Measurements from ENCODE around the gene IL10RB.
"Not testable (repeated sequence)": the region's sequence is repeated elsewhere in the genome, so short reads cannot be mapped to it uniquely, and the experiment has no call there.

Gene IL10RB

DNA sequence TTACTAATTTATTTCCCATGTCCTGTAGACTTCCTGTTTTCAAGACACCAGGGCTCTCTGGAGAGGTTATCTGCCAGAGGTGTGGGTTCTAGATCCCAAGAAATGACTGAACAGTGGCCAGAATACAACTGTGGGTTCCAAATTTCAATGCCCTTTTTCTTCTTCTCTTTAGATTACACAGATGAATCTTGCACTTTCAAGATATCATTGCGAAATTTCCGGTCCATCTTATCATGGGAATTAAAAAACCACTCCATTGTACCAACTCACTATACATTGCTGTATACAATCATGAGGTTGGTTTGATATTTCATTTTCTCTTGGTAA, 21.4 kb upstream of the IL10RB start:
- Histone ChIP-seq H3K36me3 (ENCODE audit: control insufficient read depth, insufficient read depth, low read length) (peaks cover 4% of the 10 kb centered on the region), H3K9ac (ENCODE audit: low read length) (no peak overlapping the region), H3K27me3 (ENCODE audit: control insufficient read depth, insufficient read depth, low read length) (no peaks in the 10 kb centered on the region), H3K4me3 (ENCODE audit: low read length) (no peak overlapping the region), H3K4me1 (ENCODE audit: control insufficient read depth, insufficient read depth, low read length) (no peaks in the 10 kb centered on the region), H3K9me3 (ENCODE audit: control insufficient read depth, low read length) (no peaks in the 10 kb centered on the region)

DNA sequence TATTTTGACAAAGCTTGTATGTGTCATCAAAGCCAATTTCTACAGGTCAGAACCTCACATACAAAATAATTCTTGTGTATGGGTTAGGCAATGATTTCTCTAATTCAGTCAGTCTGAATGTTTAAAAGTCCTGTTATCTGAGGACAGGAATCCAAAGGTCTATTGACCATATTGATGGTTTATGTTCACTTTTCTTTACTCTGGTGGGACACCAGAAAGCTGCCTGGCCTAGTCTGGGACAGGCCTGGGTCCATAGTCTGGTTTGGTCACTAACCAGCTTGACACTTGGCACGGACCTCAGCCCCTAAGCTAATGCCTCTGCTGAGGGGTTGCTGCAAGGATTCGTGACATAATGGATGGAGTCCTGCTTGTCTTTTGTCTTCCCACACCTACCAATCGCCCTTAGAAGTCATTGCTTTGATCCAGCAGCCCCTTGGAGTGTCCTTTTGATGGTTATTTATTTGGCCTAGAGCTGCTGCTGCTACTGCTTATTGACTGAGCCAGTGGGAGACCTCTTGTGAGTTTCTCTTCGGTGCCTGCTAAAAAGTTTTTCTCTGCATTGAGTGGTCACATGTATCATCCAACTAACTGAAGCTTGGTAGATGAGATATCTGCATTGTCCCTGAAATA, 20.8 kb upstream of the IL10RB start:
- Histone ChIP-seq H3K9ac (ENCODE audit: low read length) (no peak overlapping the region), H3K4me1 (ENCODE audit: control insufficient read depth, insufficient read depth, low read length) (no peaks in the 10 kb centered on the region), H3K36me3 (ENCODE audit: control insufficient read depth, insufficient read depth, low read length) (peaks cover 4% of the 10 kb centered on the region), H3K27me3 (ENCODE audit: control insufficient read depth, insufficient read depth, low read length) (no peaks in the 10 kb centered on the region), H3K4me3 (ENCODE audit: low read length) (no peak overlapping the region), H3K9me3 (ENCODE audit: control insufficient read depth, low read length) (no peaks in the 10 kb centered on the region)

DNA sequence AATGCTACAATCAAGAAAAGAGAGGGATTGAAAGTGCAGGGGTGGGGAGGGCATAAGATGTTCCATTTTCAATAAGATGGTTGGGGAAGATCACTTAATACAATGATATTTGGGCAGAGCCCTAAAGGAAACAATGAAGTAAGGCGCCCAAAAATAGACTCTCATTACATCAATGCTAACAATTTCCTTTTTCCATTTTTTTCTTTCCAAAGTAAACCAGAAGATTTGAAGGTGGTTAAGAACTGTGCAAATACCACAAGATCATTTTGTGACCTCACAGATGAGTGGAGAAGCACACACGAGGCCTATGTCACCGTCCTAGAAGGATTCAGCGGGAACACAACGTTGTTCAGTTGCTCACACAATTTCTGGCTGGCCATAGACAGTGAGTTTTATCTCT, 19.7 kb upstream of the IL10RB start:
- no peaks in the 10 kb centered on the region for H3K27me3 ChIP-seq (ENCODE audit: control insufficient read depth, insufficient read depth, low read length)
- H3K4me3 ChIP-seq (ENCODE audit: low read length), result no peak overlapping the region
- no peaks in the 10 kb centered on the region for H3K9me3 ChIP-seq (ENCODE audit: control insufficient read depth, low read length)
- H3K9ac ChIP-seq (ENCODE audit: low read length), result no peak overlapping the region
- peaks cover 4% of the 10 kb centered on the region for H3K36me3 ChIP-seq (ENCODE audit: control insufficient read depth, insufficient read depth, low read length)
- H3K4me1 ChIP-seq (ENCODE audit: control insufficient read depth, insufficient read depth, low read length), result no peaks in the 10 kb centered on the region

DNA sequence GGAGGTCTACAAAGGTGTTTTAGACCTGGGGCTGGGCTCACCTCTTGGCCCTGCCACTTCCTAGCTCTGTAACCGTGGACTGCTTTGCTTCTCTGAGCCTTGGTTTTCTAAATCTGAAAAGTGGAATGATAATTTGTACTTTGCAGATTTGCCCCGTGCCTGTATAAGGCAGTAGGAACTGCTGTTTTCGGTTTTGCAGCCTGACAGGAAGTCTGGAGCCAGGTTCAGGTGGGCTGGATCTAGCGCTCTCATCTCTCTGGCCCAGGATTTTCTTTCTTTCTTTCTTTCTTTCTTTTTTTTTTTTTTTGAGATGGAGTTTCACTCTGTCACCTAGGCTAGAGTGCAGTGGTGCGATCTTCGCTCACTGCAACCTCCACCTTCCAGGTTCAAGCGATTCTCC, 19.2 kb upstream of the IL10RB start:
- Histone ChIP-seq H3K4me1 (ENCODE audit: control insufficient read depth, insufficient read depth, low read length) (no peaks in the 10 kb centered on the region), H3K4me3 (ENCODE audit: low read length) (no peak overlapping the region), H3K9me3 (ENCODE audit: control insufficient read depth, low read length) (no peaks in the 10 kb centered on the region), H3K36me3 (ENCODE audit: control insufficient read depth, insufficient read depth, low read length) (peaks cover 4% of the 10 kb centered on the region), H3K9ac (ENCODE audit: low read length) (no peak overlapping the region), H3K27me3 (ENCODE audit: control insufficient read depth, insufficient read depth, low read length) (no peaks in the 10 kb centered on the region)

DNA sequence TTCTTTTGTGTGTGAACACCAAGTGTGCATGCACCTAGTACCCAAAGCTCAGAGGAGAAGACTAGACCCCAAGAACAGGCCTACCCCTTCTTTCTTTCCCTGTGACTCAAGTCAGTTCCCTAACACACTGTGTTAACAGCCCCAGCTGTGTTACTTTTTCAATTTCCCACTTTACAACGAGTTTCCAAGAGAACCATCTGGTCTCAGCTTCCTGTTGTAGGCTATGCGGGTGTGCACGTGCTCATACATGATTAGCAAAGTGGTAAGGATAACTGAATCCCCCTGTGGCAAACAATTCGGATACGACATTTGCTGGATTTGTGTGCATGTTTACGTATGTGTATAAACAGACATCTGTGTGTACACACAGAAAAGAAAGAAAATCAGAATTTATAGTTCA, 18.6 kb upstream of the IL10RB start:
- Histone ChIP-seq H3K27me3 (ENCODE audit: control insufficient read depth, insufficient read depth, low read length) (no peaks in the 10 kb centered on the region), H3K36me3 (ENCODE audit: control insufficient read depth, insufficient read depth, low read length) (peaks cover 4% of the 10 kb centered on the region), H3K9me3 (ENCODE audit: control insufficient read depth, low read length) (no peaks in the 10 kb centered on the region), H3K4me3 (ENCODE audit: low read length) (no peak overlapping the region), H3K9ac (ENCODE audit: low read length) (no peak overlapping the region), H3K4me1 (ENCODE audit: control insufficient read depth, insufficient read depth, low read length) (no peaks in the 10 kb centered on the region)

DNA sequence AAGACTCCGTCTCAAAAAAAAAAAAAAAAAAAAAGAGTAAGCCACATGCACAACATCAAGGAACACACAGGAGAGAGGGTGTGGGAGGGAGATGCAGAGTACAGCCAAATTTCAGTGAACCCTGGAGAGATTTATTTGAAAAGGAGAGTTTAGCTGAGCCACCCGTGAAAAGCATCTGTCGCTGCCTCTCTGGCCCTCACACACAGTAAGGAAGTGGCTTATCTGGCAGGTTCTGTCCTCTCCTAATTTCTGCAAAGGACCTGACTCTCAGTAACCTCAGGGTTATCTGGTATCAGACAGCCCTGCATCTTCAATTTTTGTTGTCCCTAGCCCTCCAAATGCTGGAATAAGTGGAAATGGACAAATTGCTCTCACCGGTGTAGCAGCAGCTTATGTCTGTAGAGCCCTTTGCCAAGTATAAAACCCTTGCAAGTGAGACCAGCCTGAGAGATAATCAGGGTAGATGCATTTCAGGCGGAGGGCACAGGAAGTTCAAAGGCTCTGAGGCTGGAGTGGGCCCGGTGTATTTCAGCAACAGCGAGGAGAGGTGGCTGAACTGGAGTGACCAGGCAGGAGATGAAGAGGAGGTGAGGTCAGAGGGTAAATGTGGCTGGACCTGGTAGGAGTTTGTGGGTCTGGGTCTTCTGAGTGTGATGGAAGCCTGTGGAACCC, 16.7 kb upstream of the IL10RB start:
- Histone ChIP-seq H3K4me3 (ENCODE audit: low read length) (no peak overlapping the region), H3K9ac (ENCODE audit: low read length) (no peak overlapping the region), H3K9me3 (ENCODE audit: control insufficient read depth, low read length) (no peaks in the 10 kb centered on the region), H3K36me3 (ENCODE audit: control insufficient read depth, insufficient read depth, low read length) (peaks cover 4% of the 10 kb centered on the region), H3K27me3 (ENCODE audit: control insufficient read depth, insufficient read depth, low read length) (no peaks in the 10 kb centered on the region), H3K4me1 (ENCODE audit: control insufficient read depth, insufficient read depth, low read length) (no peaks in the 10 kb centered on the region)

DNA sequence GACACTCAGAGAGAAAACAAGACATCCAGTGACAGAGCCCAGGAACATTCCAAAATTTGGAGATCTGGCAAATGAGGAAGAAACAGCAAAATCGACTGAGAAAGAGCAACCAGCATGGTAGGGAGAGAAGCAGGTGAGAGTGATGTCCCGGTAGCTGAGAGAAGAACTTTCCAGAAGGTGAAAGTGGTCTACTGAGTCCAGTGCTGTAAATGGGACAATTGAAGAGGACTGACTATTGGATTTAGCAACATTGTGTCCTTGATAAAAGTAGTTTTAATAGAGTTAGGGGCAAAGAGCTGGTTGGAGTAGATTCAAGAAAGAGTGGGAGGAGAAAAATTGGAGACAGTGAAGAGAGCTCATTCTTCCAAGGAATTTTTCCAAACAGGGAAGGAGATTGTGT, 15.0 kb upstream of the IL10RB start:
- Histone ChIP-seq H3K4me1 (ENCODE audit: control insufficient read depth, insufficient read depth, low read length) (no peaks in the 10 kb centered on the region), H3K27me3 (ENCODE audit: control insufficient read depth, insufficient read depth, low read length) (no peaks in the 10 kb centered on the region), H3K9me3 (ENCODE audit: control insufficient read depth, low read length) (no peaks in the 10 kb centered on the region), H3K9ac (ENCODE audit: low read length) (no peak overlapping the region), H3K36me3 (ENCODE audit: control insufficient read depth, insufficient read depth, low read length) (peaks cover 4% of the 10 kb centered on the region), H3K4me3 (ENCODE audit: low read length) (no peak overlapping the region)

DNA sequence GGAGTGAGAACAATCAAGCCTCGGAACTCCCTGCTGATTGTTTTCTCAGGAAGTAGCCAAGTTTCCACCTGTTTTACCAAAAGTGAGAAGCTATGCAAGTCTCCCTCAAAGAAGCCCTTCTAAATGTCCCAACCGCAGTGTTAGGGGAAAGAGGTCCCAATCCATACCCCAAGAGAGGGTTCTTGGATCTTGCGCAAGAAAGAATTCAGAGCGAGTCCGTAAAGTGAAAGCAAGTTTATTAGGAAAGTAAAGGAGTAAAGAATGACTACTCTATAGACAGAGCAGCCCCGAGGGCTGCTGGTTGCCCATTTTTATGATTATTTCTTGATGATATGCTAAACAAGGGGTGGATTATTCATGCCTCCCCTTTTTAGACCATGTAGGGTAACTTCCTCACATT, 12.8 kb upstream of the IL10RB start:
- H3K9ac ChIP-seq (ENCODE audit: low read length); H3K4me3 ChIP-seq (ENCODE audit: low read length); H3K4me1 ChIP-seq (ENCODE audit: control insufficient read depth, insufficient read depth, low read length); H3K36me3 ChIP-seq (ENCODE audit: control insufficient read depth, insufficient read depth, low read length); H3K27me3 ChIP-seq (ENCODE audit: control insufficient read depth, insufficient read depth, low read length); H3K9me3 ChIP-seq (ENCODE audit: control insufficient read depth, low read length): not testable (repeated sequence)

DNA sequence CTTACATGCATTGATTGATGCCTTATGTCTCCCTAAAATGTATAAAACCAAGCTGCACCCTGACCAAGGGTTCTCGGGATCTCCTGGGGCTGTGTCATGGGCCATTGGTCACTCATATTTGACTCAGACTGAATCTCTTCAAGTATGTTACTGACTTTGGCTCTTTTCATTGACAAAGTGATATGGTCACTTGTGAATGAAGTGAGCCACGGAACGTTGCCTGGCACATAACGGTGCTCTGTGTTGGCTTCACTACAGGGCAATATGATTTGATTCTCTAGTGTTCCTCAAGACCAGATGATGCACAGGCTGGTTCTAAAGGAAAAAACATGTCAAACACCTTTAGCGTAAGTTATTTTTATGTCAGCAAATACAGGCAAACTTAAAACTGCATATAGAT, 11.4 kb upstream of the IL10RB start:
- Histone ChIP-seq H3K4me3 (ENCODE audit: low read length) (no peak overlapping the region), H3K9ac (ENCODE audit: low read length) (no peak overlapping the region), H3K27me3 (ENCODE audit: control insufficient read depth, insufficient read depth, low read length) (no peaks in the 10 kb centered on the region), H3K4me1 (ENCODE audit: control insufficient read depth, insufficient read depth, low read length) (no peaks in the 10 kb centered on the region), H3K9me3 (ENCODE audit: control insufficient read depth, low read length) (no peaks in the 10 kb centered on the region), H3K36me3 (ENCODE audit: control insufficient read depth, insufficient read depth, low read length) (no peaks in the 10 kb centered on the region)

DNA sequence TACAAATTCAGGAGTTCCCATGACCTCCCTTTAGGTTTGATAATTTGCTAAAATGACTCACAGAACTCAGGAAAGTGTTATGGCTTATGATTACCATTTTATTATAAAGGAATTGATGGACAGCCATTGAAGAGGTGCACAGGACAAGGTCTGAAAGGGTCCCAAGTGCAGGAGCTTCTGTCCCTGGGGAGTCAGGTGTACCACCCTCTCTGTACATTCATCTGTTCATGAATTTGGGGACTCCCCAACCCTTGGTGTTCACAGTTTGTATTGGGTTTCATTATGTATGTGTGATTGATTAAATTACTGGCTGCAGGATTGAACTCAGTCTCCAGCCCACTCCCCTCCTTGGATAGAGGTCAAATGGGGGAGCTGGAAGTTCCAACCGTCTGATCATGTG, 10.8 kb upstream of the IL10RB start:
- H3K4me3 ChIP-seq (ENCODE audit: low read length), result no peak overlapping the region
- H3K9ac ChIP-seq (ENCODE audit: low read length), result no peak overlapping the region
- H3K27me3 ChIP-seq (ENCODE audit: control insufficient read depth, insufficient read depth, low read length), result no peaks in the 10 kb centered on the region
- no peaks in the 10 kb centered on the region for H3K4me1 ChIP-seq (ENCODE audit: control insufficient read depth, insufficient read depth, low read length)
- H3K9me3 ChIP-seq (ENCODE audit: control insufficient read depth, low read length), result no peaks in the 10 kb centered on the region
- no peaks in the 10 kb centered on the region for H3K36me3 ChIP-seq (ENCODE audit: control insufficient read depth, insufficient read depth, low read length)

DNA sequence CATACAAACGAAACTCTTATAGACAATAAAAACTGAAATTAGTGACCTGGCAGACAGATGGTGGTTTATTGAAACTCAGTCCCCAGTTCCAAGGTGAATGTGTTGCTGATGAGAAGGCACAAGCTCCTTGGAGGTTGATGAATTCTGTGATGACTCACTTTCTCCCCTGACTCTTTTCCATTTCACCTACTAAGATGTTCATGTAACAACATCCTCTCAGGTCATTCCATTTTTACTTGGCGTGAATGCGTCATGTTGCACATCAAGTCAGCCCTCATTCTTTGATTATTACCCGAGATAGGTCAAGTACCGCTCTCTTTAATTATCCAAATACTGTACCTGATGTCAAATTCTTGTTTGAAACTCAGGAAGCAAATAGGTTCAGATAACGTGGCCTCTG, 10.1 kb upstream of the IL10RB start:
- H3K4me1 ChIP-seq (ENCODE audit: control insufficient read depth, insufficient read depth, low read length), result no peaks in the 10 kb centered on the region
- no peak overlapping the region for H3K4me3 ChIP-seq (ENCODE audit: low read length)
- H3K36me3 ChIP-seq (ENCODE audit: control insufficient read depth, insufficient read depth, low read length), result no peaks in the 10 kb centered on the region
- no peak overlapping the region for H3K9ac ChIP-seq (ENCODE audit: low read length)
- no peaks in the 10 kb centered on the region for H3K27me3 ChIP-seq (ENCODE audit: control insufficient read depth, insufficient read depth, low read length)
- no peaks in the 10 kb centered on the region for H3K9me3 ChIP-seq (ENCODE audit: control insufficient read depth, low read length)

DNA sequence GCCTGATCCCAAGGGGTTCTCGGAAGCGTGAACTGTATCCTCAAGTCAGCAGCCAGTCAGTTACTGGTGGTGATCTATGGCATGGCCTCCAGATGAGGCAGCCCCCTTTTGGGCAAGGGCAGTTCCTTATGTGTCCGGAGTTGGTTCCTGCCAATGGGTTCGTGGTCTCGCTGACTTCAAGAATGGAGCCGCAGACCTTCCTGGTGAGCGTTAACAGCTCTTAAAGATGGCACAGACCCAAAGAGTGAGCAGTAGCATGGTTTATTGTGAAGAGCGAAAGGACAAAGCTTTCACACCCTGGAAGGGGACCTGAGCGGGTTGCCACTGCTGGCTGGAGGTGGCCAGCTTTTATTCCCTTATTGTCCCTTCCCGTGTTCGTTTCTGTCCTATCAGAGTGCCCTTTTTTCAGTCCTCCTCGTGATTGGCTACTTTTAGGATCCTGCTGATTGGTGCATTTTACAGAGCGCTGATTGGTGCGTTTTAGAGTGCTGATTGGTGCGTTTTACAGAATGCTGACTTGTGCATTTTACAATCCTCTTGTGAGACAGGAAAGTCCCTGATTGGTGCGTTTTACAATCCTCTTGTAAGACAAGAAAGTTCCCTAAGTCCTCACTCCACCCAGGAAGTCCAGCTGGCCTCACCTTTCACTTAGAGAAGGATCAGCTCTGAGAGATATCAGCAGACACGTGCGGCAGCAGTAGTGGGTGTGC, 8.9 kb upstream of the IL10RB start:
- H3K9me3 ChIP-seq (ENCODE audit: control insufficient read depth, low read length), result no peaks in the 10 kb centered on the region
- no peaks in the 10 kb centered on the region for H3K27me3 ChIP-seq (ENCODE audit: control insufficient read depth, insufficient read depth, low read length)
- H3K4me1 ChIP-seq (ENCODE audit: control insufficient read depth, insufficient read depth, low read length), result no peaks in the 10 kb centered on the region
- H3K36me3 ChIP-seq (ENCODE audit: control insufficient read depth, insufficient read depth, low read length), result no peaks in the 10 kb centered on the region
- H3K9ac ChIP-seq (ENCODE audit: low read length), result no peak overlapping the region
- H3K4me3 ChIP-seq (ENCODE audit: low read length), result no peak overlapping the region
